Lung microvascular endothelial cell (primary cell): ENCODE results near the gene ASXL2. TPM values are rescaled to one million over a fixed set of nuclear protein-coding genes. Genes with fewer than 3 reads are reported as not detected.

Experiments
- DNase-seq, 2 donors: peaks; one replicate each; pipeline versions ENCODE4 v3.0.0 to v3.0.0-alpha.2; 2010; ENCODE audit warnings: low read depth in 2 of 2
- total RNA-seq: library from RNA; depleted of rRNA; stranded (reverse); fragments of >200 nt; gene quantifications from 2 replicates; pipeline ENCODE4 v1.2.1, GENCODE V29; 2014

The ASXL2 gene
- total RNA-seq, 1 donor from 2014 or later, result 4.4 TPM

GRCh38 chr2:25808006-25808383 lies 70.3 kb downstream of the ASXL2 start:
- no peak for DNase-seq

- no peak for DNase-seq
Measured at GRCh38 chr2:25806941-25807340, 71.3 kb downstream of the ASXL2 start.

GRCh38 chr2:25805987-25806386 lies 72.3 kb downstream of the ASXL2 start:
- no peak for DNase-seq

- no peak for DNase-seq
Measured at GRCh38 chr2:25804338-25804737, 73.9 kb downstream of the ASXL2 start.

GRCh38 chr2:25799301-25799700 lies 79.0 kb downstream of the ASXL2 start:
- DNase-seq, result no peak

GRCh38 chr2:25797620-25798488 lies 80.4 kb downstream of the ASXL2 start:
- no peak for DNase-seq

GRCh38 chr2:25794544-25795276 lies 83.6 kb downstream of the ASXL2 start:
- DNase-seq, result peak; percentile 15 to 37

GRCh38 chr2:25790074-25790790 lies 88.1 kb downstream of the ASXL2 start:
- DNase-seq, result no peak

- DNase-seq, result no peak
Measured at GRCh38 chr2:25788457-25788856, 89.8 kb downstream of the ASXL2 start.

- no peak for DNase-seq
Measured at GRCh38 chr2:25787020-25787419, 91.3 kb downstream of the ASXL2 start.

- no peak for DNase-seq
Measured at GRCh38 chr2:25784404-25784803, 93.9 kb downstream of the ASXL2 start.

- DNase-seq, result no peak
Measured at GRCh38 chr2:25777077-25777476, 101.2 kb downstream of the ASXL2 start.

- no peak for DNase-seq
Measured at GRCh38 chr2:25772078-25772477, 106.2 kb downstream of the ASXL2 start.

GRCh38 chr2:25763575-25763974 lies 114.7 kb downstream of the ASXL2 start:
- no peak for DNase-seq

GRCh38 chr2:25760297-25760696 lies 118.0 kb downstream of the ASXL2 start:
- no peak for DNase-seq

- no peak for DNase-seq
Measured at GRCh38 chr2:25758348-25758747, 119.9 kb downstream of the ASXL2 start.

GRCh38 chr2:25757906-25758305 lies 120.4 kb downstream of the ASXL2 start:
- DNase-seq, result no peak

- no peak for DNase-seq
Measured at GRCh38 chr2:25756536-25756935, 121.8 kb downstream of the ASXL2 start.

GRCh38 chr2:25749676-25750075 lies 128.6 kb downstream of the ASXL2 start:
- DNase-seq, result no peak

GRCh38 chr2:25744055-25744454 lies 134.2 kb downstream of the ASXL2 start:
- DNase-seq, result no peak

- DNase-seq, result no peak
Measured at GRCh38 chr2:25743132-25743830, 135.0 kb downstream of the ASXL2 start.

GRCh38 chr2:25742501-25742900 lies 135.8 kb downstream of the ASXL2 start:
- no peak for DNase-seq
